DOHH2 (cell line): ENCODE results near the gene ARID3A.

Experiments
- H3F3A ChIP-seq: fragments of 200-600 bp; sonication (generic), shearing (Covaris generic); 2 replicates; pipeline ENCODE4 v1.6.0; 2016; ENCODE audit warnings: antibody characterized with exemption, mild to moderate bottlenecking; ENCODE audit not compliant: control insufficient read depth, insufficient read depth
- H3K27ac ChIP-seq: fragments of 200-600 bp; sonication (generic); 2 replicates; pipeline ENCODE4 v1.5.1; 2014; ENCODE audit warnings: low read depth, mild to moderate bottlenecking, low read length, moderate library complexity
- H3K27me3 ChIP-seq: fragments of 200-600 bp; sonication (generic); 2 replicates; pipeline ENCODE4 v1.6.1; 2014; ENCODE audit warnings: mild to moderate bottlenecking, low read length, mixed read lengths; ENCODE audit not compliant: control insufficient read depth
- H3K36me3 ChIP-seq: fragments of 200-600 bp; sonication (generic); 2 replicates; pipeline ENCODE4 v1.6.1; 2014; ENCODE audit warnings: mild to moderate bottlenecking, low read length, moderate library complexity, mixed read lengths; ENCODE audit not compliant: control insufficient read depth
- H3K4me1 ChIP-seq: fragments of 200-600 bp; sonication (generic); 2 replicates; pipeline ENCODE4 v1.6.1; 2014; ENCODE audit warnings: mild to moderate bottlenecking, low read length, mixed read lengths; ENCODE audit not compliant: control insufficient read depth
- H3K4me2 ChIP-seq: fragments of 200-600 bp; sonication (generic); 2 replicates; pipeline ENCODE4 v1.6.0; 2014; ENCODE audit warnings: mild to moderate bottlenecking, low read length, moderate library complexity
- H3K4me3 ChIP-seq: fragments of 200-600 bp; sonication (generic); 2 replicates; pipeline ENCODE4 v1.5.1; 2014; ENCODE audit warnings: mild to moderate bottlenecking, low read length, mixed read lengths
- H3K79me2 ChIP-seq: fragments of 200-600 bp; sonication (generic); 2 replicates; pipeline ENCODE4 v1.6.1; 2014; ENCODE audit warnings: mild to moderate bottlenecking, low read length, mixed read lengths; ENCODE audit not compliant: control insufficient read depth
- H3K9me2 ChIP-seq: fragments of 200-600 bp; sonication (generic); replicated peaks from 2 replicates; pipeline ENCODE4 v1.6.1; 2014; ENCODE audit warnings: mild to moderate bottlenecking, low read length, mixed read lengths; ENCODE audit not compliant: control insufficient read depth
- H3K9me3 ChIP-seq: fragments of 200-600 bp; sonication (generic); 2 replicates; pipeline ENCODE4 v1.6.1; 2014; ENCODE audit warnings: antibody characterized with exemption, low read length, mixed read lengths; ENCODE audit not compliant: control insufficient read depth, insufficient read depth
- H4K20me1 ChIP-seq: fragments of 200-600 bp; sonication (generic); 2 replicates; pipeline ENCODE4 v1.6.0; 2014; ENCODE audit warnings: low read depth, mild to moderate bottlenecking, antibody characterized with exemption, low read length, moderate library complexity; ENCODE audit not compliant: control insufficient read depth, insufficient read depth
- CTCF ChIP-seq: fragments of 200-600 bp; sonication (generic); IDR thresholded peaks from one replicate; pipeline ENCODE4 v1.5.1; 2014; ENCODE audit warnings: antibody characterized with exemption, mild to moderate bottlenecking, low read depth, low read length; ENCODE audit not compliant: poor library complexity, severe bottlenecking
- EZH2phosphoT487 ChIP-seq: fragments of 200-600 bp; sonication (generic); IDR thresholded peaks from 2 replicates; pipeline ENCODE4 v1.6.1; 2017; ENCODE audit warnings: borderline replicate concordance, mild to moderate bottlenecking, antibody characterized with exemption, low read length, moderate library complexity, mixed read lengths

Gene ARID3A

GRCh38 chr19:934197-934840 lies 8.5 kb downstream of the ARID3A start:
- Histone ChIP-seq H3K4me3 (no peak overlapping the region), H3K9me2 (no peaks in the 10 kb centered on the region), H3K27ac (no peak overlapping the region), H3K36me3 (no peaks in the 10 kb centered on the region), H3K9me3 (no peaks in the 10 kb centered on the region), H4K20me1 (0 out of 2 replicates have a peak, but pooled peaks cover 3% of the 10 kb centered on the region), H3K27me3 (peaks cover 12% of the 10 kb centered on the region; the same call in 1 of the 2 replicates), H3F3A (no peaks in the 10 kb centered on the region; the same call in 1 of the 2 replicates), H3K79me2 (no peaks in the 10 kb centered on the region), H3K4me1 (no peaks in the 10 kb centered on the region), H3K4me2 (no peak overlapping the region)
- TF ChIP-seq EZH2phosphoT487 (no peak), CTCF (no peak)

- Histone ChIP-seq H3K79me2 (no peaks in the 10 kb centered on the region), H3K27me3 (peaks cover 18% of the 10 kb centered on the region; the same call in 1 of the 2 replicates), H3F3A (no peaks in the 10 kb centered on the region), H4K20me1 (0 out of 2 replicates have a peak, but pooled peaks cover 3% of the 10 kb centered on the region), H3K27ac (no peak overlapping the region), H3K9me2 (no peaks in the 10 kb centered on the region), H3K4me2 (no peak overlapping the region), H3K9me3 (no peaks in the 10 kb centered on the region), H3K4me3 (no peak overlapping the region), H3K36me3 (no peaks in the 10 kb centered on the region), H3K4me1 (no peaks in the 10 kb centered on the region)
- TF ChIP-seq EZH2phosphoT487 (no peak), CTCF (no peak)
These were observed 9.1 kb downstream of the ARID3A start for GRCh38 chr19:934865-935479.

GRCh38 chr19:936175-936546 lies 10.3 kb downstream of the ARID3A start:
- Histone ChIP-seq H3K27me3 (peaks cover 27% of the 10 kb centered on the region), H3K4me2 (no peak overlapping the region), H3F3A (no peaks in the 10 kb centered on the region), H3K9me2 (no peaks in the 10 kb centered on the region), H3K79me2 (no peaks in the 10 kb centered on the region), H4K20me1 (0 out of 2 replicates have a peak, but pooled peaks cover 3% of the 10 kb centered on the region), H3K9me3 (no peaks in the 10 kb centered on the region), H3K4me3 (no peak overlapping the region), H3K4me1 (no peaks in the 10 kb centered on the region; the same call in 1 of the 2 replicates), H3K36me3 (no peaks in the 10 kb centered on the region), H3K27ac (no peak overlapping the region)
- TF ChIP-seq CTCF (no peak), EZH2phosphoT487 (no peak)
